ENCODE data around the gene CIDEA. TPM values are rescaled to one million over a fixed set of nuclear protein-coding genes. Genes with fewer than 3 reads are reported as not detected.

The CIDEA gene
- total RNA-seq, 1 donor from 2014 or later = not detected

- TF ChIP-seq CTCF (conservative IDR thresholded peaks at IDR 0.05) = peak; percentile 66
- no peaks in the 10 kb centered on the region for H3K36me3 Mint-ChIP-seq
- no peak overlapping the region for H3K27ac Mint-ChIP-seq
- DNase-seq (ENCODE audit: extremely low spot score, unreplicated experiment) = peak; percentile 62
- peaks cover 65% of the 10 kb centered on the region for H3K27me3 Mint-ChIP-seq
- H3K4me1 Mint-ChIP-seq (ENCODE audit: unreplicated experiment) = no peaks in the 10 kb centered on the region
- H3K9me3 Mint-ChIP-seq = peaks cover 5% of the 10 kb centered on the region
- no peak overlapping the region for H3K4me3 Mint-ChIP-seq
Measured at GRCh38 chr18:12246849-12247808, 7.0 kb upstream of the CIDEA start.

- H3K27ac Mint-ChIP-seq = no peak overlapping the region
Measured at GRCh38 chr18:12247946-12248345, 6.2 kb upstream of the CIDEA start.

GRCh38 chr18:12248926-12249720, 5.0 kb upstream of the CIDEA start:
- Mint-ChIP-seq H3K27me3 (peaks cover 82% of the 10 kb centered on the region), H3K36me3 (no peaks in the 10 kb centered on the region), H3K4me3 (no peak overlapping the region), H3K9me3 (peaks cover 5% of the 10 kb centered on the region), H3K27ac (no peak overlapping the region), H3K4me1 (ENCODE audit: unreplicated experiment) (no peaks in the 10 kb centered on the region)
- no peak for DNase-seq (ENCODE audit: extremely low spot score, unreplicated experiment)
- no peak for TF ChIP-seq CTCF (conservative IDR thresholded peaks at IDR 0.05)

More at GRCh38 chr18:12247946-12248345, 6.2 kb upstream of the CIDEA start:
- Mint-ChIP-seq H3K4me3 (no peak overlapping the region), H3K4me1 (ENCODE audit: unreplicated experiment) (no peaks in the 10 kb centered on the region), H3K36me3 (no peaks in the 10 kb centered on the region), H3K9me3 (peaks cover 5% of the 10 kb centered on the region), H3K27me3 (peaks cover 73% of the 10 kb centered on the region)
- DNase-seq (ENCODE audit: extremely low spot score, unreplicated experiment) = no peak
- TF ChIP-seq CTCF (conservative IDR thresholded peaks at IDR 0.05) = no peak

GRCh38 chr18:12251311-12251710, 2.9 kb upstream of the CIDEA start:
- Mint-ChIP-seq H3K36me3 (no peaks in the 10 kb centered on the region), H3K27me3 (peaks cover 91% of the 10 kb centered on the region), H3K27ac (no peak overlapping the region), H3K4me1 (ENCODE audit: unreplicated experiment) (peaks cover 10% of the 10 kb centered on the region), H3K4me3 (no peak overlapping the region), H3K9me3 (peaks cover 5% of the 10 kb centered on the region)
- no peak for DNase-seq (ENCODE audit: extremely low spot score, unreplicated experiment)
- no peak for TF ChIP-seq CTCF (conservative IDR thresholded peaks at IDR 0.05)

GRCh38 chr18:12252061-12252460, 2.1 kb upstream of the CIDEA start:
- H3K4me1 Mint-ChIP-seq (ENCODE audit: unreplicated experiment) = peaks cover 17% of the 10 kb centered on the region
- no peak overlapping the region for H3K4me3 Mint-ChIP-seq
- no peak for DNase-seq (ENCODE audit: extremely low spot score, unreplicated experiment)
- peaks cover 5% of the 10 kb centered on the region for H3K9me3 Mint-ChIP-seq
- H3K27ac Mint-ChIP-seq = no peak overlapping the region
- no peak for TF ChIP-seq CTCF (conservative IDR thresholded peaks at IDR 0.05)
- H3K27me3 Mint-ChIP-seq = peaks cover 91% of the 10 kb centered on the region
- no peaks in the 10 kb centered on the region for H3K36me3 Mint-ChIP-seq

Data from type B pancreatic cell (in vitro differentiated cells).